GM21515 (cell line): ENCODE data around the gene CD244.

Source experiments
- ATAC-seq: cut with Tn5 transposase; IDR thresholded peaks from one replicate; pipeline ENCODE4 v1.9.1; 2021; ENCODE audit not compliant: unreplicated experiment

CD244 gene

DNA sequence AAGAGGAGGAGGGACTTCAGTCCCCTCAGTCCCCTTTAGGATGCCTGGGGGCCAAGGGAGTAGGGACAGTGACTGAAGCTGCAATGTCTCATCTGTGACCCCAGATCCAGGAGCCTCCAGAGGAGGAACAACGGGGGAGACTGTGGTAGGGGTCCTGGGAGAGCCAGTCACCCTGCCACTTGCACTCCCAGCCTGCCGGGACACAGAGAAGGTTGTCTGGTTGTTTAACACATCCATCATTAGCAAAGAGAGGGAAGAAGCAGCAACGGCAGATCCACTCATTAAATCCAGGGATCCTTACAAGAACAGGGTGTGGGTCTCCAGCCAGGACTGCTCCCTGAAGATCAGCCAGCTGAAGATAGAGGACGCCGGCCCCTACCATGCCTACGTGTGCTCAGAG, 48.4 kb downstream of the CD244 start:
- no peak for ATAC-seq

GRCh38 chr1:160813215-160813614, 49.5 kb downstream of the CD244 start:
- no peak for ATAC-seq

DNA sequence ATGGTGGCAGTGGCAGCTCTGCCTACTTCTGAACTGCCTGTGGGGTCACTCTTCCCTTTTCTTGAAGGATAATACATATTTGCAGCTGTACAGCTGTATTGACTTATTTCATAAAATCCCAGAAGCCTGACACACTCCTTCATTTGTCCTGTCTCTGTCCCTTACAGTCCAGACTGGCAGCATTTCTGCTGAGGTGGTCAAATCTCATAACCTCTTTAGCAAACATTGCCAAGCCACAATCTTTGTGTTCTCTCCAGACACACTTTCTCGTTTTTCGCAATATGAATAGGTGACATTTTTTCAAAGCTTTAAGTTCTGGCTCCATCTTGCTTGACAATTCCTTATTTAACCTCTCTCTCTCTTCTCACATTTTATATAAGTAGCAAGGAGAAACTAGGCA, 51.5 kb downstream of the CD244 start:
- ATAC-seq: no peak

DNA sequence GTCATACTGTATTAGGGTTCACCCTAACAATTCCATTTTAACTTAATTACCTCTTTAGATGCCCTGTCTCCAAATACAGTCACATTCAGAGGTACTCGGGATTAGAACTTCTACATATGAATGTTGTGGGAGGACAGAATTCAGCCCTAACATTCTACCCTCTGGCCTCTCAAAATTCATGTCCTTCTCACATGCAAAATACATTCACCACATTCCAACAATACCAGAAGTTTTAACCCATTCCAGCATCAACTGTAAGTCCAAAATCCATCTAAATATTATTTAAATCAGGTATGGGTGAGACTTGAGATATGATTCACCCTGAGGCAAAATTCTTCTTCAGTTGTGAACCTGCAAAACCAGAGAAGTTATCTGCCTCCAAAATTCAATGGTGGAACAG, 52.2 kb downstream of the CD244 start:
- ATAC-seq: no peak

GRCh38 chr1:160808289-160808688, 54.4 kb downstream of the CD244 start:
- ATAC-seq: no peak

DNA sequence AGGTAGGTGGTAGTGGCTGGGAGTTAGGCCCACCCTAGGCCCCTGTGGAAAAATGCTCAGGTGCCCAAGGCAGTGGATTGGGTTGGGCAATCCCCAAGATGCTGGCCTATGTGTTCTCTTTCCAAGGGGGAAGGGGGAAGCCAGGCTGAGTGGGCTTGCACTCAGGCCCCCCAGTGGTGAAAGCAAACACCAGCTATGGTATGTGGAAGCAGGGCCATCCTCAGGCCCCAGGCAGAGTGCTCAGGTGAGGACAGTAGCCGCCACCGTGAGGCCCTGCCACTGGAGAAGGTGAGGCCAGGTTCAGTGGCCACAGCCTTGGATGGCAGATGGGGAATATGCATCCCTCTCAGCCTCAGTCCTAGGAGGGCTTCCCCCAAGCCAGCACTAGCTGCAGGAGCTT, 54.9 kb downstream of the CD244 start:
- ATAC-seq: no peak

DNA sequence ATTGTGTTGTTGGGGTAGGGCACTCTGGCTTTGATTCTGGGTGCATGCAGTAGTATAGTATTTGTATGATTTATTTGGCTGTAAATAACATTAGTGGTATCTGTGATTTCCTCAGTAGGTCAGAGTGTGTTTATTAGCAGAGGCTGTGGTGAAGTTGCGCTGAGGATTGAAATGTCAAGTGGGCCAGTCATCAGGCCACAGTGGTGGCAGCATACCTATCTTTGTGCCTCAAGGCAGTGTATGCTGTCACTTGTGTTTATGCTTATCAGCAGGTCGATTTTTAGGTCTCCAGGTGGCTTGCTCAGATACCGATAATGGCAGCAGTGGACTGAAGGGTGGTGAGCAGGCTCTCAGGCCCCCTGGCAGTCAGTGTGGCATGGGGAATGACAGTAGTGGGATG, 55.4 kb downstream of the CD244 start:
- ATAC-seq: no peak

GRCh38 chr1:160806784-160807183, 55.9 kb downstream of the CD244 start:
- ATAC-seq: no peak

- no peak for ATAC-seq
These were observed 56.5 kb downstream of the CD244 start for GRCh38 chr1:160806109-160806665.

- ATAC-seq: no peak
These were observed 60.7 kb downstream of the CD244 start for GRCh38 chr1:160801836-160802580.

- no peak for ATAC-seq
These were observed 61.9 kb downstream of the CD244 start for GRCh38 chr1:160800645-160801408.

GRCh38 chr1:160800142-160800541, 62.5 kb downstream of the CD244 start:
- ATAC-seq: no peak

- ATAC-seq: no peak
These were observed 63.0 kb downstream of the CD244 start for GRCh38 chr1:160799641-160800040.

GRCh38 chr1:160798439-160798838, 64.2 kb downstream of the CD244 start:
- no peak for ATAC-seq

DNA sequence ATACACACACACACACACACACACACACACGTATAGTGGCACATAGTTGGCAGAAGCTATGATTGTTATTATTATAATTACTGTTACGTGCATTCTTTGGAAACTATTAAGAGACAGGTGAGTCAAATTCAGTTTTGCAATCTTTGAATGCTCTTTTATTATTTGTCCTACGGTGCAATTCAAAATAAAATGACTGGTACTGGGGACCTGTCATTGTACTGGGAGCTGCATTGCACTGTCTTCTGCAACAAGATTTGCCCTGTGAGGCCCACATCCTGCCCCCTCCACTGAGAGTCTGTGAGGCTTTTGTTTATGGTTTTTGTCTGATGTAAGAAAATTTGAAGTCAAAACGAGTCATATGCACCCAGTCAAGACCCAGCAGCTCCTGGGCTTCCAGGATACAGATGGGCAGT, 64.8 kb downstream of the CD244 start:
- no peak for ATAC-seq

GRCh38 chr1:160797271-160797709, 65.4 kb downstream of the CD244 start:
- no peak for ATAC-seq

DNA sequence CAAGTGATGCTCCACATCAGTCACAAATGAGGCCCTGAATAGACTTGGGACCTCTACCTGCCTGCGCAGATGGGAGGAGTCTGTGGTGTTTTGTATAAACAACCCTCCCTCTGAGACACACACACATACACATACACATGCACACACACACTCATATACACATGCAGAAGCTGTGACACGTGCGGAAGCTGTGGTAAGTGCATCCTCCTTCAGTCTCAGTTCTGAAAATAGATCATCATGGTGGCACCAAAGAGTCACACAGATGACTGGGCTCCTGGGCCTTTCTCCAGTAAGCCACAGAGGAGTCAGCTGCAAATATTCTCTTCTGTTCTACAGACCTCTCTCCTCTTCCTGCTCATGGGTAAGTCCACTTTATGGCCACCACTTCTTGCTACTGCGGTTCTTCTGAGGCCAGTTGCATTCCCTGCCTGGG, 66.7 kb downstream of the CD244 start, which contains the start of gene LY9:
TSS of gene LY9 (plus strand) at position 224 of the 433 bp plus-strand sequence. CDS start at position 238, 14 bp downstream.
- ATAC-seq: peak; percentile 77

DNA sequence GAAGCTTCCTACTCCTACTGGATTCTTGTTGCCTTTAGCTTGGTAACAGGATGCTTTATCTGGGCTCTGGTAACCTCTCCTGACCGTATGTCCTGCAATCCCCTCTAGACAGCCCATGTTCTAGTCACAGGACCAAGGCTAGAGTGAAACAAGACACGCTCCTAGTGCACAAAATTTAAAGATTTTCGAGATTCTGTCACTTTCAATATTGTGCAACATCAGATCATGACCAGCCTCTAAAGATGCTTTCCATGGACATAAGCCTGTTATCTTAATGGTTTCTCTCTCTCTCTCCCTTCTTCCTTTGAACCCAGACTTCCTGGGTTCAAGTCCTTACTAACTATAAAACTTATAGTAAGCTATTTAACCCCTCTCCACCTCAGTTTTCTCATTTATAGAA, 68.3 kb downstream of the CD244 start:
- ATAC-seq: no peak

- ATAC-seq: peak; percentile 72
These were observed 72.7 kb downstream of the CD244 start for GRCh38 chr1:160789702-160790611.

- ATAC-seq: peak; percentile 4
These were observed 73.5 kb downstream of the CD244 start for GRCh38 chr1:160789051-160789701.
